ENCODE data around the gene EVC.
"Not testable (repeated sequence)": the region's sequence is repeated elsewhere in the genome, so short reads cannot be mapped to it uniquely, and the experiment has no call there.

The EVC gene

DNA sequence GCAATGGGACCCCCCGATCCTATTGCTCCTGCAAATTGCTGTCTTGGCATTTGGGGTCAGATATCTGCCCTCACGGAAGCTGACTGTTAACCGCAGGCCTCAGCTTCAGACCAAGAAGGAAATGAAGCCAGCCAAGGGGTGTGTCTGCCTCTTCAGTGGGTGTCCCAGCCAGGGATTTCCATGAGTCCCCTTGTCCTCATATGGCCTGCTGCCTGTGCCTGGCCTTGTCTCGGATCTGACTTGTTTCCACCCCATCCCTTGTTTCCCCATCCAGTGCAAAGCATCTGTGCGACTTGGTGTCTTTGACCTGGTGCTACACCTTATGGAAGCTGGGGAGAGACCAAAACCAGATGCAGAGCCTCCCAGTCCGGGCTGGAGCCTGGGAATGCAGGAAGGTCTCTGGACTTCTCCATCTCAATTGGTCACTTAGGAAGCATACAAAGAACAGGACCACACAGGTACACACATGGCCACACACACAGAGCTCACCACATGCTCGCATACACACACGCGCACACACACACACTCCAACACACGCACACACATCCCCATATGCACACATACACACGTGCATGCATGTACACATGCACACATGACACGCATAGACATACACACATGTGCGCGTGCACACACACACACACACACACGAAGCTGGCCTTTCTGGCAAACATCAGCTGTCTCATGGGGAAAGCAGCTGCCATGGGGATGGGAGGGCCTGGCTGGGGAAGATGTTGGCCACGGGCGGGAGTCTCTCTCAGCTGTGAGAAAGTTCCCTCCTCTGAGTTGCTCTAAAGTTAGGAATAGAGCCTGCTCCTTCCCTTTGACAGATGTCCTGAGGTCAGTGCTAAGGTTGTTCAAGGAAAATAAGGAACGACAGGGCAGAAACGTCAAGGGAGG lies 116.4 kb downstream of the EVC start:
- H3K27ac ChIP-seq = no peak overlapping the region
- DNase-seq (ENCODE audit: low read depth, low spot score) = no peak

DNA sequence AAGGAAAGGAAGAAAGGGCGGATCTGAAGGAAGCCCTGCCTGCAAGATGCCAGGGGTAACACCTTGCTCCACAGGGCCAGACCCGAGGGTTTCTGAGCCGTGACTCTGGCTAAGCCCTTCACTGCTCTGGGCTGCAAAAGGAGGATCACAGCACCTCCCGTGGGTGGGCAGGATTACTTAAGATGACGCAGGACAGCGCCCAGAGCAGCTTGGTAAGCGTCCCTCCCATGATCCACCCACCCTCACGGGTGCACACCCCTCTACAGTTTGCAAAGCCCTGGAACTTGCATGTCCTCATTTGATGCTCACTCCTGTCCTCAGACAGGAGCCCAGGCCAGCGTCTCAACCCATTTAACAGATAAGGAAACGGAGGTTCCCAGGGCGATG lies 117.0 kb downstream of the EVC start:
- H3K27ac ChIP-seq = no peak overlapping the region
- no peak for DNase-seq (ENCODE audit: low read depth, low spot score)

DNA sequence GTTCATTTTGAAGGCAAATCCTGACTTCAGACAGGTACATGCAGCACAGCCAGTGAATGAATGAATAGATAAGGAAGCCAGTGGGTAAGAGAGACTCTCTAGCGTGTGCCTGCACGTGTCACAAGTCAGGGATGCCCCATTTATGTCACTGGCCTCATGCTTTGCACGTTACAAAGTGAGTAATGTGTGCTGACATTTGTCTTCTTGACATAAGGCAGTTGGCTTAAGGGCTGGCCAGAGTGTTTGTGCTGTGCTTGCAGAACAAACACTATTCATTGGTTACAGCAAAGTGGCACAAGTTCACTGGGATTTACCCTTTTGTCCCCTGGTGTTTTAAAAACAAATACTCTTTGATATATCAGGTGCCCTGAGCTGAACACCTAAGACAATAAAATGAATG lies 125.9 kb downstream of the EVC start:
- no peak for DNase-seq (ENCODE audit: low read depth, low spot score)

DNA sequence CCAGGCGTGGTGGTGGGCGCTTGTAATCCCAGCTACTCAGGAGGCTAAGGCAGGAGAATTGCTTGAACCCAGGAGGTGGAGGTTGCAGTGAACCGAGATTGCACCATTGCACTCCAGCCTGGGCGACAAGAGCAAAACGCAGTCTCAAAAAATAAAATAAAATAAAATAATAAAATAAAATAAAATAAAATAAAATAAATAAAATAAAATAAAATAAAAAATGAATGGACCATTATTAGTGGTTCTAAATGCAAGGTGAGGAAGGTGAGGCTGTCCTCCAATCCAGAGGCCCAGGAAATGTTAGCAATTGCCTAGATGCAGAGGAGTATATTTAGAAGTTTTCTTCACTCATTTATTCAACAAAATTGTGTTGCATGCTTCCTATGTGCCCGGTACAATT lies 126.5 kb downstream of the EVC start:
- H3K27ac ChIP-seq; DNase-seq (ENCODE audit: low read depth, low spot score): not testable (repeated sequence)

More for the DNA sequence above, 125.9 kb downstream of the EVC start:
- no peak overlapping the region for H3K27ac ChIP-seq

DNA sequence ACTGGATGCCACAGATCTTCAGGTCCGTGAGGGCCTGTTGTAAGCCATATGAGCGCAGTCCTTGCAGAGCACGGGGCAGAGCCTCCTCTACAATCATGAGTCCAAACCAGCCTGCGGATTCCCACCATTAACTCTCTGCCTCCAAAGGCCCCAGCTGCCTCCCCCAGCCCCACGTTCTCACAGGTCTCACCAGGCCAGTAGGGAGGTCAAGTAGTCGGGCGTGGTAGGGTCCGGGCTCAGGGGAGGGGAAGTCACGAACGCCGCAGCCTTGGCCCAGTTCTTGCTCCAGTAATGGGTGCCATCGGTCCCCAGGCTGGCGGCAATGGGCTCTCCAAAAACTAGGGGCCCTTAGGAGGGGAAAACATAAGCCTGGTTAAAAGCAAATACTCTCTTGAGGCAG lies 128.3 kb downstream of the EVC start:
- H3K27ac ChIP-seq = no peak overlapping the region
- no peak for DNase-seq (ENCODE audit: low read depth, low spot score)

GRCh38 chr4:5839751-5840674 lies 129.0 kb downstream of the EVC start:
- no peak overlapping the region for H3K27ac ChIP-seq
- DNase-seq (ENCODE audit: low read depth, low spot score) = no peak

DNA sequence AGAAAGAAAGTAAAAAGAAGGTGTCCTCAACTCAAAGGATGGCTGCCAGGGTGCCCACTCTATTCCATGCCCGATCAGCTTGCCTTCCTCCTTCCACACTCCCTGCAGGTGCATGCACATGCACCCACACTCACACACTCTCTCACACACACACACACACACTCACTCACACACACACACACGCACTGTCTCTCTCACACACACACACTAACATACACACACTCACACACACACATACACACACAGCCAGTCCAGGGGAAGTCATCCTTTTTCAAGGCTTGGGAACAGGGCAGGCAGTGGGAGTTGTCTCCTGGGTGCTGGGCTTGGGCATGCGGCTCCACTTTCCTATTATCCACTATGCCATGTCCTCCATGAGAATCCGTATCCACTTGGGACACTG lies 131.5 kb downstream of the EVC start:
- no peak for DNase-seq (ENCODE audit: low read depth, low spot score)
- no peak overlapping the region for H3K27ac ChIP-seq

DNA sequence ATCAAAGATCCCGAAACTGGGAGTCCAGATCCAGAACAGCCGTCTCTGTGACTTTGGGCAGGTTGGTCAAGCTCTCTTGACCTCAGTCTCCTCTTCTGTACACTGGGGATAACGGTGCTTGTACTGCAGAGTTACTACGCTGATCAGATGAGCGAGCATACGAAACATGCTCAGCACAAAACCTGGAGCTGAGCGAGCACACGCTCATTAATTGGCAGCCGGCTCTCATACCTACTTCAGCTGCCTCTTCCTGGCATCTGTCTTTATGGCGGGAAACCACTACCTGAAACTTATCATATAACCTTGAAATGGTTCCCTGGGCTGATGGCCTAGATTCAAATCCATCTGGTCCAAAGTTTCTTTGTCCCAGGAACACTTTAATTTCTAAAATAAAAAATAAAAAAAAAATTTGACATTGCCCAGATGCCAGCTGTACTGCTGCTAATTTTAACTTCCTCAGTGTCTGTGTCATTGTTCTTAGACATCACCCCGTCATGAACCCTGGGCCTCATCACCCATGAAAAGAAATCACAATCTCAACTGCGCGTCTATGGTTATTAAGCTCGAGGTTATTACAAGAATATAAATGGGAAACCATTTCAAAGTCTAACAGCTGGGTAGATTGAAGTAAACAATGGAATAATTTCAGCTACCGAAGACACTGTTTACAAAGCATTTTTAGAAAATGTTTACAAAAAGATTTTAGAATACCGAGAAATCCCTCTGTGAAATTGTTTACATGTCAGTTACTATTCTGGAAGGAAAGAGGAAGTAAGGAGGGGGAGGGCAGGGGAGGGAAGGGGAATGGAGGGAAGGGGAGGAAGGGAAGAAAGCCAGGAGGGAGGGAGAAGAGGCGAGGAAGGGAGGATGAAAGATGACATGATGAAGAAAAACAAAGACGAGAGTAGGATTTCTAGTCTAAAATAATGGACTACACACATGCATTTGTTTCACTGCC lies 132.9 kb downstream of the EVC start:
- no peak for DNase-seq (ENCODE audit: low read depth, low spot score)
- no peak overlapping the region for H3K27ac ChIP-seq

DNA sequence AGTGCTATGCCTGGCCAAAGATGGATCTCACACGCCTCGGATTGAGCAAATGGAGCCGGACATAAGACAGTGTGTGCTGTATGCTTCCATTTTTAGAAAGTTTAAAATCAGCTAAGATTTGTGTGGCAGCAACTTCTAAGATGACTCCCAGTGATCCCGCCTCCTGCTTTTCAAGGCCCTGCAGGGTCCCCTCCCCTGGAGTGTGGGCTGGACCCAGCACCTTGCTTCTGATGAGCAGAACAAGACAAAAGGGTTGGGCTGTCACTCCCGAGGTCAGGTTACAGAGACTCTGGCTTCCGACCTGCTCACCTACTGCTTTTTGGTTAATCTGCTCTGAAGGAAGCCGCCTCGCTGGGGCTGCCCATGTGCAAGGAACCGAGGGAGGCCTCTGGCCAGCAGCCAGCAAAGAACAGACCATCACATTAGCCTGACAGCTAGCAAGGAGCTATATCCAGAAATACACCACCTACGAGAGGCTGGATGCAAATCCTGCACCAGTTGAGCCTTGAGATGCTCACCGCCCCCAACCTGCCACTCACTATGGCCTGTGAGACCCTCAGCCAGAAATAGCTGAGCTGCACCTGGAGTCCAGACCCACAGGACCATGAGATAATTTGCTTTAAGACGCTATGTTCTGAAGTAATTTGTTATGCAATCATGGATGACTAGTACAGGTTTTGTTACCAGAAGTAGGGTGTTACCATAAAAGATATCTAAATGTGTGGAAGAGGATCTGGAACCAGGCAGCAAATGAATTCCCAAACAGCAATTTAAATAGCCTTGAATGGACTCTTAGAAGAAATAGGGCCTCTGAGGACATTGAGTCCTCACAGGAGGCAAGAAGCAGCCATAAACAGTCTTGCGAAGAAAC lies 134.3 kb downstream of the EVC start:
- no peak overlapping the region for H3K27ac ChIP-seq
- no peak for DNase-seq (ENCODE audit: low read depth, low spot score)

GRCh38 chr4:5851637-5852301 lies 140.8 kb downstream of the EVC start:
- no peak for DNase-seq (ENCODE audit: low read depth, low spot score)
- no peak overlapping the region for H3K27ac ChIP-seq

GRCh38 chr4:5852523-5853202 lies 141.7 kb downstream of the EVC start:
- no peak overlapping the region for H3K27ac ChIP-seq
- DNase-seq (ENCODE audit: low read depth, low spot score) = no peak

DNA sequence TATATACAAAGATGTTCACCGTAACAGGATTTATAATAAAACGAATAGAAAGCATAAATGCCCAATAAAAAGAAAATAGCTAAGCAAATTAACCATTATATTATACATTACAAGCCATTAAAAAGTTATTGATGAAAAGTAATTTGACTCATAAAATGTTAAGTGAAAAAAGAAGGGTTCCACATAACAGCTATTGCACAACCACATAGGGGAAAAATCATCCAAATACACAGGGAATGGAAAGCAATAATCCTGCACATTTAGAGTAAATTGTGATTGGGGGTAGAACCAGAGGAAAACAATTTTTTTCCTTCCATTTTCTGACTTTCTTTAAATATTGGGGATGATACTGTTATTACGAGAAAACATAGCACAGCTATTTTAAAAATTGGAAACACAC lies 143.9 kb downstream of the EVC start:
- DNase-seq (ENCODE audit: low read depth, low spot score) = no peak
- no peak overlapping the region for H3K27ac ChIP-seq

DNA sequence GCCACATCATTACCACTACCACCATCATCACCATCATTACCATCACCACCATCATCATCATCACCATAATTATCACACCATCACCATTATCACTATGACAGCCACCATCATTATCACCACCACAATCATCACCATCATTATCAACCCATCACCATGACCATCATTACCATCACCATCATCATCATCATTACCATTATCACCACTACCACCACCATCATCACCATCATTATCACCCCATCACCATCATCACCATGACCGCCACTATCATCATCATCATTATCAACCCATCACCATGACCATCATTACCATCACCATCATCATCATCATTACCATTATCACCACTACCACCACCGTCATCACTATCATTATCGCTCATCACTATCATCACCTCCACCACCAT lies 145.4 kb downstream of the EVC start:
- H3K27ac ChIP-seq; DNase-seq (ENCODE audit: low read depth, low spot score): not testable (repeated sequence)

DNA sequence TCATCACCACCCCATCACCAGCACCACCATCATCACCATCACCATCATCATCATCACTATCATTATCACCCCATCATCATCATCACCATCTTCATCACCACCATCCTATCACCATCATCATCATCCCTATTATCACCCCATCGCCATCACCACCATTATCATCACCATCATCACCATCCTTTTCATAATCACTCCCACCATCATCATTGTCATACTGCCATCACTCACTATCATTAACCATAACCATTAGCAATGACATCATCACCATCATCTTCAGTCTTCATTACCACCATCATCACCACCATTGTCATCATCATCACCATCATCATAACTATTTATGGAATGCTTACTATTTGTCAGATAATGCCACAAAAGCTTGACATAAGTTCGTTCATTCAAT lies 146.2 kb downstream of the EVC start:
- no peak overlapping the region for H3K27ac ChIP-seq
- DNase-seq (ENCODE audit: low read depth, low spot score) = no peak

- DNase-seq (ENCODE audit: low read depth, low spot score) = no peak
- H3K27ac ChIP-seq = no peak overlapping the region
These were observed 147.2 kb downstream of the EVC start for GRCh38 chr4:5858020-5858769.

GRCh38 chr4:5863461-5864113 lies 152.6 kb downstream of the EVC start:
- no peak overlapping the region for H3K27ac ChIP-seq
- peak; percentile 90 for DNase-seq (ENCODE audit: low read depth, low spot score)
